Ramos (cell line): ENCODE results near the gene TAB3.

Source experiments
- in situ Hi-C: fragments of 300-500 bp; cut with MboI; formaldehyde crosslinking; loops from one replicate; pipeline ENCODE4 v1.14.3; 2022; ENCODE audit warnings: low sequenced_read_pairs; ENCODE audit not compliant: unreplicated experiment

Gene TAB3

GRCh38 chrX:30887721-30888120 lies 1.3 kb downstream of the TAB3 start:
- in situ Hi-C loops = no loop called here

DNA sequence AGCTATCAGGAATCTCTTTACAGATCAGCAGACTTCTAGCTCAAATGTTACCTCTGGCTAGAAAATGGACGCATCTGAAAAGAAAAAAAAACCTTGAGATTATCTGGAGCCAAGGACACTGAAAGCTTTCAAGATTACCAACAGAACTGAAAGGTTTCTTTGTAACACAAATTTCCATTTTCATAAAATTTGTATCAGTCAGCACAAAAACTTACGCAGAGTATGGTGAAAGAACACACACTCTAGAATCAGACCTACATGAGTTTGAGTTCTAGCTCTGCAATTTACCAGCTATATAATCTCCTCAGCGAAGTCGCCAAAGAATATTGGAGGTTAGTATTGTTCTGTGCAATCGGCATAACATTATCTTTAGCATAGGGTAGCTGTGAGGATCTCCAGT lies 1.8 kb downstream of the TAB3 start:
- in situ Hi-C loops = no loop called here

GRCh38 chrX:30885136-30885535 lies 3.9 kb downstream of the TAB3 start:
- in situ Hi-C loops = no loop called here

DNA sequence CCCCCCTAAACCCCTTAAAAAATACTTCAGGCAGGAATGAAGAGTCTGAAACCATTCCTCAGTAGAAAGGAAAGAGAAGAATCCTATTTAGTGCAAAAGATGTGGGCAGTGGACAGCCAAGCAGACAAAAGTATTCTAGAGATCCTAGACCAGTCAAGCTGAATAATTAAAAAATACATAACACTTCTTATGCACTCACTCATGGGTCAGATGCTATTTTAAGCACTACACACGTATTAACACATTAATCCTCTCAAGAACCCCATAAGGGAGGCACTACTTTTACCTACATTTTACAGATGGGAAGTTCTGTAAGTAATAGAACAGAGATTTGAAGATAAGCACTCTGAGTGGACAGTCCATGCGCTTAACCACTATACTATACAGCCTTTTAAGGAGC lies 5.9 kb downstream of the TAB3 start:
- in situ Hi-C loops = no loop called here

GRCh38 chrX:30881797-30882196 lies 7.3 kb downstream of the TAB3 start:
- in situ Hi-C loops = no loop called here

DNA sequence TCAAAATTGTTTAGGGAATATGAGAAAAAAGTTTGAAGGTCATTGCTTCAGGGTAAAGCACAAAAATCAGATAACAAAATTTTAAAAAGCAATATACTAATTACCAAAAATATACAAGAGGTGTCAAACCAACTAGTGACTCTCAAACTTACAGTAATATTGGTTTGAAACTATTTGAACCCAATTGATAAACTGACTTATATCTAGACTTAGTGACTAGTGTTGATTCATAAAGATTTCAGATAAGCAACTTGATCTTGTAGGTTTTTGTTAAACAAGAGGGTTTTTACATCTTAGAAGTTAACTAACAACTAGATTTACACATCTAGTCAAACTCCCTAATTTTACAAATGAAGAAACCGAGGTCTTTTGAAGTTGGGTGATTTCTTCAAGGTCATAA lies 7.7 kb downstream of the TAB3 start:
- in situ Hi-C loops = no loop called here

DNA sequence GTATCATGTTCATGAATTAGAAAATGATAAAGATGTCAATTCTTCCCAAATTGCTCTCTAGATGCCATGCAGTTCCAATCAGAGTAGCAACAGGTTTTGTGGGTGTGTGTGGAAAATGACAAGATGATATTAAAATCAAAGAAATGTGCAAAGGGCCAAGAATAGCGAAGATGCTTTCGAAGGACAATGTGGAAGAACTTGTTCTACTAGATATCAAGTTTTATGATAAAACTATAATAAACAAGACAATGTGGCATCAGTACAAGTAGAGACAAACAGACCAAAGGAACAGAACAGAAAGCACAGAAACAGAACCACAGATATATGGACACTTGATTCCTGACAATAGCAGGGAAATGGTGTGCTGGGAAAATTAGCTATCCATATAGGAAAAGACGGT lies 9.0 kb downstream of the TAB3 start:
- in situ Hi-C loops = no loop called here

GRCh38 chrX:30876367-30876766 lies 12.7 kb downstream of the TAB3 start:
- in situ Hi-C loops = no loop called here

- in situ Hi-C loops = no loop called here
Observed at GRCh38 chrX:30875957-30876356, 13.1 kb downstream of the TAB3 start.

DNA sequence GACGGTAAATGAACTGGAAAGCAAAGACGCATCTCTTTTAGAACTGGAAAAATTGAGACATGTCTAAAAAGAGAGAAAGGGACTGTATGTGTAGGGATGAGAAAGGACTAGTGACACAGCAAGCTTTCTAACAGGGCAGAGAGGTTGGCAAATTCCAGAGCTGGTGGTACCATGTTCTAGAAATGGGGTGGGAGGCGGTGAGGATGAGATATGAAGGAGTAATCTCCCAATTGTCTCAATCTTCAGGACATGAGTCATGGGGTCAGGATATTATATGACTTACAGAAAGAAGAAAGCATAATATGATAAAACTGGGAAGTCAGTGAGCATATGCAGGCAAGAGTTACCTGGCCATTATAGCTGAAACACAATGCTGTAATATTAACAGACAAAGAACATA lies 14.2 kb downstream of the TAB3 start:
- in situ Hi-C loops = no loop called here

- in situ Hi-C loops = no loop called here
Observed at GRCh38 chrX:30870572-30870971, 18.5 kb downstream of the TAB3 start.

DNA sequence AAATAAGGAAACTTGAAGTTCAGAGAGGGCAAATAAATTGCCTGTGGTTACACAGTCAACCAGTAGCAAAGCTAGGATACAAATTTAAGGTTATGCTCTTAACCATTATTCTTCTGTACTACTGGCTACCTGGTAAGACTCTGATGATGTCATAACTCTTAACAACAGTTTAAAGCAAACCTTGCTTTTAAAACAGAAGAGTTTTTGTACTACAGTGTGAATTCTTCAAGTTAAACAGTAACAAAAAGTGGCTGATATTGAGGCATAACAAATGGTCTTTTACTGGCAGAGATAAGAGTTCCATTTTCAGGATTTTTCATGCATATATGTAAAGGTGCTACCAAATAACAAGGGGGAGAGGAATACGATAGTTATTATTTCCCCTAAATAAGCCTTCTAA lies 23.4 kb downstream of the TAB3 start:
- in situ Hi-C loops = no loop called here

GRCh38 chrX:30865015-30865414 lies 24.0 kb downstream of the TAB3 start:
- in situ Hi-C loops = no loop called here

- in situ Hi-C loops = no loop called here
Observed at GRCh38 chrX:30864383-30864785, 24.7 kb downstream of the TAB3 start.

GRCh38 chrX:30863974-30864373 lies 25.1 kb downstream of the TAB3 start:
- in situ Hi-C loops = no loop called here

- in situ Hi-C loops = no loop called here
Observed at GRCh38 chrX:30858098-30858497, 31.0 kb downstream of the TAB3 start.

- in situ Hi-C loops = no loop called here
Observed at GRCh38 chrX:30851449-30851848, 37.6 kb downstream of the TAB3 start.

GRCh38 chrX:30835373-30835772 lies 53.7 kb downstream of the TAB3 start:
- in situ Hi-C loops = no loop called here

GRCh38 chrX:30833896-30834295 lies 55.2 kb downstream of the TAB3 start:
- in situ Hi-C loops = no loop called here

- in situ Hi-C loops = no loop called here
Observed at GRCh38 chrX:30831082-30831481, 58.0 kb downstream of the TAB3 start.

DNA sequence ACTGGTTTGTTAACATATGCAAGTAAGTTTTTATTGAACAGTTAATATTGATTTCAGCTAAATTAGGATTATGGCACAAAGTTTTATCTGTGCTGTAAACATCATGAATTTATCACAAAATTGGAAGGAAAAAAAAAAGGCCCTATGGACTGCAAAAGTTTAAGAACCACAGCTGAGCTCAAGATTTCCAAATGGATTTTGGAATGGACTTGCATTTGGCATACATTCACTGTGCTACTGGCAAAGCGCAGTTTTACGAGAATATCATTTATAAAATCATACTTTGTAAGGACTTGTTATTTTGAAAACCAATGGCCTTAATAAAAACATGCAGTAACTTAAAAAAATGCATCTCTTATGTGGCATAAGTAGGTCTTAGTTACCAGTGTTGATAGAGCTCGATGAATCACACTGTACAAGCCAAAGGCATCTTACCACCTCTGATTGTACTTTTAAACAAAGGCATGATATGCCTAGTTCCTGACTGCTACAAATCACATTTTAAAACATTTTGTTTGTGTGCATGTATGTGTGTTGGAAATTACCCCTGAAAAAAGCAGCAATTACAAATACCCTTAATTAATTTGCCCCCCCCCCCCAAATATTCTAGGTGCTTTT lies 58.6 kb downstream of the TAB3 start:
- in situ Hi-C loops = no loop called here

DNA sequence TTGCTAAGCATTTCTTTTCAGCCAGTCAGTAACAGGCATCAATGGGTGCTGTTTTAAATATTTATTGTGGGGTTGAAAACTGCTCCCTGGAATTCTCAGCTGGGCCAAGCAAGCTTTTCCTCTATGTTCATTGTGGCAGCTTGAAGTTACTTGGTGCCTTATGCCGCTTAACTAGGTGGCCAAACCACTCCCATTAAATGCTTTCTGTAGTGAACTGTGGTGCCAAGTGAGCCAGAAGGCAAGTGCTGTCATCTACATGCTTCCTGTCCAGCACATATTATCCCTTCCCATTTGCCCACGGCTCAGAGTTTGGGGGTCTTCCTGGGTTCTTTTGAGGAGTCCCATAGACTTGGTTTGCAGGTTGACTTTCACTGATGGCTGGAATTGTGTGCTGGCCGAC lies 64.8 kb downstream of the TAB3 start:
- in situ Hi-C loops = no loop called here

DNA sequence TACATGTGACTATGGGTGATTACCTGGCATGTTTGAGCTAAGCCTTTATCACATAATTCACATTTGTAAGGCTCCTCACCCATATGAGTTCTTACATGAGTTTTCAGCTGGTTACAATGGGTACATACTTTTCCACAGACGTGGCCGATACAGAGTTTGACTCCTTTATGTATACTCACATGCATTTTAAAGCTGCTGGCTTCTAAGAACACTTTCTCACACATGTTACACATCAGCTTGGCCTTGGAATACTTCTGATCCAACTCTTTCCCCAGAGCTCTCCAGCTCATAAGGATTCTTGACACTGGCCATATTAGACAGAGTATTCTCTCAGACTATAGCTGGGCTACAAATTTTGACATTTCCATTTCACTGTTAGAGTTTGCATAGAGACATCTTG lies 66.3 kb downstream of the TAB3 start:
- in situ Hi-C loops = no loop called here
